ENCODE data around the gene ADGRD2.

DNA sequence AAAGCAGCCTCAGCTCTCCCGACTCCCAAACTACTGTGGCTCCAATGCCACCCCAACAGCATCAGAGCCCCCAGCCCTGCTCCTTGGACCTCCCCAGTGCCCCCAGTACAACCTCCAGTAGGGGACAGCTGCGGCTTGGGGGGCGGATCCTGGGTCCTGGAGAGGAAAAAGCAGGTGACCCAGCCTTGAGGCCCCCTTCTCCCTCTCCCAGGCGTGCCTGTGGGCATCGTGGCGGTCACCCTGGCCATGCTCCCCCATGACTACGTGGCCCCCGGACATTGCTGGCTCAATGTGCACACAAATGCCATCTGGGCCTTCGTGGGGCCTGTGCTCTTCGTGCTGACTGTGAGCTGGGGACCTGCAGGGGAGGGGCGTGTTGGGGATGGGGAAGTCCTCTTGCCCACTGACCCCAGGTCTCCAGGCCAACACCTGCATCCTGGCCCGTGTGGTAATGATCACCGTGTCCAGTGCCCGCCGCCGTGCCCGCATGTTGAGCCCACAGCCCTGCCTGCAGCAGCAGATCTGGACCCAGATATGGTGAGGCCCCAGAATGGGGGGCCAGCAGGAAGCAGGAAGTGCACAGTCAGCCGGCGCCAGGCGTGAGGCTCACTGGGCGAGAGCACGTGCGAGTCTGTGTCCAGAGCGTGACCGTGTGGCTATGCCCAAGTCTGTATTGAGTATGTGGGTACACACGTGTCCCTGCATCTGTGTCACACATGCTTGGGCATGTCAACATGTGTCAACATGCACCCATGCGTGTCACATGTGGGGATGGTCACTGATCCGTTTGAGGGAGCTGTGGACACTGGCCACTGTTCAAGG lies 19.0 kb downstream of the ADGRD2 start:
- no peak for TF ChIP-seq CTCF (IDR thresholded peaks at IDR 0.05)
- TF ChIP-seq EP300 (IDR thresholded peaks at IDR 0.05), result no peak
- TF ChIP-seq POLR2A (IDR thresholded peaks at IDR 0.05), result no peak
